ENCODE data around the gene LAPTM5. TPM values are rescaled to one million over a fixed set of nuclear protein-coding genes. Genes with fewer than 3 reads are reported as not detected.

LAPTM5 gene
- total RNA-seq, 1 donor from 2014 or later: 214 TPM

DNA sequence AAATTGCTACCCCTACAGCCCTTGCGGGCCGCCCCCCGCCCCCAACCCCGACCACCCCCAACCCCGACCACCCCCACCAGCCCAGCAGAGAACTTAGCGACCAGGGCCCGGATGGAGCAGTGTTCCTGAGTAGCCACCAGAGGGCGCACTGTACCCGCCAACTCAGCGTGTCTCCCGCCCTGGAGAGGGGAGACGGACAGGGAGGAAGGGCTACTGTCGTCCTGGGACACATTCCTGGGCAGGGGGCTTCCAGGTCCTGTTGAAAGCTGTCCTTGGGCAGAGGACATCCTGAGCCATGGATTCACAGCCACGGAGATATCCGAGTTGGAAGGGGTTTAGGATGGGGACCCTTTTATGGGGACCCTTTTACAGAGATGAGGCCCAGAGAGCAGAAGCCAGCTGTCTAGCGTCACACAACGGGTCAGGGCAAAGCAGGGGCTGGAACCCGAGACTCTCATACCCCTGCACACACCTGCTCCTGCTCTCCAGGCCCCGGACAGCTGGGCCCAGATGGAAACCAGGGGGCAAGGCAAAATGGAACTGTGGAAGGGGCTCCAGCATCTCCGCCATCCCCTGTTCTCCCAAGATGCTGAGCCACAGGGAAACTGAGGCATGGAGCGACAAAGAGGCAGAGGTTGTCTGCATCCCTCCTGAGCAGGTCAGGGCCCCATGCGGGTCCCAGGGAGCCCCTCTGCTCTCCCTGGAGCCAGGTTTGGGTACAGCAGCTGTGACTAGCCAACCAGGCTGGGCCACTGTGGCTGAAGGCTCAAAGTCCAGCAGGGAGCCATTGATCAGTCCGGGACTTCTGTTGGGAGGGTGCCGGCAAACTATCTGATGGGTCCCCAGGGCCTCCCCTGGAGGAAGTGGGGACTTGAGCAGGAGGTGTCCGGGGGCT lies 25.0 kb upstream of the LAPTM5 start:
- H3K4me1 Mint-ChIP-seq (ENCODE audit: low read depth): peaks cover 20% of the 10 kb centered on the region
- DNase-seq (ENCODE audit: low spot score): peak; percentile 63
- H3K27me3 Mint-ChIP-seq (ENCODE audit: insufficient read depth): peaks cover 11% of the 10 kb centered on the region
- H3K9me3 Mint-ChIP-seq: no peaks in the 10 kb centered on the region
- H3K36me3 Mint-ChIP-seq (ENCODE audit: low read depth): no peaks in the 10 kb centered on the region
- intact Hi-C loops (cut with micrococcal nuclease): loop anchor here (1.0 to 10.0 kb wide), 4 partner anchors 33 to 1548 kb away; partner anchors contain the start of genes MECR and PTPRU
- no peak overlapping the region for H3K4me3 Mint-ChIP-seq
- H3K27ac Mint-ChIP-seq: peak overlapping the region; percentile 50

GRCh38 chr1:30781906-30782305 lies 24.3 kb upstream of the LAPTM5 start:
- H3K27me3 Mint-ChIP-seq (ENCODE audit: insufficient read depth): peaks cover 11% of the 10 kb centered on the region
- H3K36me3 Mint-ChIP-seq (ENCODE audit: low read depth): no peaks in the 10 kb centered on the region
- no peak overlapping the region for H3K4me3 Mint-ChIP-seq
- intact Hi-C loops (cut with micrococcal nuclease): loop anchor here (1.0 to 10.0 kb wide), 4 partner anchors 33 to 1547 kb away; partner anchors contain the start of genes MECR and PTPRU
- no peaks in the 10 kb centered on the region for H3K9me3 Mint-ChIP-seq
- no peak overlapping the region for H3K27ac Mint-ChIP-seq
- DNase-seq (ENCODE audit: low spot score): no peak
- peaks cover 20% of the 10 kb centered on the region for H3K4me1 Mint-ChIP-seq (ENCODE audit: low read depth)

GRCh38 chr1:30780409-30780808 lies 22.8 kb upstream of the LAPTM5 start:
- Mint-ChIP-seq H3K9me3 (no peaks in the 10 kb centered on the region), H3K36me3 (ENCODE audit: low read depth) (no peaks in the 10 kb centered on the region), H3K4me1 (ENCODE audit: low read depth) (peaks cover 20% of the 10 kb centered on the region), H3K27me3 (ENCODE audit: insufficient read depth) (peaks cover 8% of the 10 kb centered on the region), H3K4me3 (no peak overlapping the region), H3K27ac (no peak overlapping the region)
- no peak for DNase-seq (ENCODE audit: low spot score)
- intact Hi-C loops (cut with micrococcal nuclease): loop anchor here (10.0 kb wide), 1 partner anchor 1546 kb away; the partner anchor contains the start of genes MECR and PTPRU

DNA sequence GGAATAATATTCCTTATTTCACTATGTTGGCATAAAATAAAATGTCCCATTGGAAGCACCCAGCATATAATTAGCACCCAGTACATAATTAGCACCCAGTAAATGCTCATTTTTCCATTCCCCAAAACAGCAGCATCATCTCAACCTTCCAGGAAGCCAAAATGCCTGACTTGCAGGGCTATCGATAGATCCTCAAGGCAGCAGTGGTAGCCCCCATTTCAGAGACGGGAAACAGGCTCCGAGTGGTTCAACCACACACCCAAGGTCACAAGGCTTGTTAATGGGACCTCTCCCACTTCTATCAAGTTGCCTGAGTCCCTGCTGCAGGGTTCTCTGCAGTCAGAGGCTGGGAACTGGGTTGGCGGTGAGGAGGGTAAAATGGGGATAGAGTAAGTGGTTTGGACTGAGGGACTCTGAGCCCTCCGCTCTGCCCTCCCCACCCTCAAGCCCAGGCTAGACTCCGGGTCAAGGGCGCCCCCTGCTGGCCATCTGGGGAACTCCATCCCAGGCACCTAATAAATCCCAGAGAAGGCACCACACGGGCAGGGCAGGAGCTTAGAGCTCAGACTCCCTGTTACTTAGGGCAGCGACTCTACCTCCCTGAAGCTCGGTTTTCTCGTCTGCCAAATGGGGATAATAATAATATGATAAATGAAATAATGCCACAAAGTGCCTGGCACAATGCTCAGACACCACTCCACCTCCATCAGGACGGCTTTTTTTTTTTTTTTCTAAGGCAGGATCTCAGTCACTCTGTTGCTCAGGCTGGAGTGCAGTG lies 21.9 kb upstream of the LAPTM5 start:
- Mint-ChIP-seq H3K27ac (no peak overlapping the region), H3K9me3 (no peaks in the 10 kb centered on the region), H3K27me3 (ENCODE audit: insufficient read depth) (peaks cover 8% of the 10 kb centered on the region), H3K36me3 (ENCODE audit: low read depth) (no peaks in the 10 kb centered on the region), H3K4me3 (no peak overlapping the region), H3K4me1 (ENCODE audit: low read depth) (peaks cover 20% of the 10 kb centered on the region)
- peak; percentile 83 for DNase-seq (ENCODE audit: low spot score)
- intact Hi-C loops (cut with micrococcal nuclease): loop anchor here (1.0 to 10.0 kb wide), 4 partner anchors 22 to 1545 kb away; partner anchors contain the start of genes LAPTM5, MECR and PTPRU

GRCh38 chr1:30778979-30779293 lies 21.4 kb upstream of the LAPTM5 start:
- no peaks in the 10 kb centered on the region for H3K9me3 Mint-ChIP-seq
- no peak overlapping the region for H3K27ac Mint-ChIP-seq
- H3K4me3 Mint-ChIP-seq: no peak overlapping the region
- peaks cover 6% of the 10 kb centered on the region for H3K27me3 Mint-ChIP-seq (ENCODE audit: insufficient read depth)
- peaks cover 20% of the 10 kb centered on the region for H3K4me1 Mint-ChIP-seq (ENCODE audit: low read depth)
- H3K36me3 Mint-ChIP-seq (ENCODE audit: low read depth): no peaks in the 10 kb centered on the region
- intact Hi-C loops (cut with micrococcal nuclease): loop anchor here (1.0 kb wide), 3 partner anchors 22 to 60 kb away; partner anchors contain the start of gene LAPTM5
- DNase-seq (ENCODE audit: low spot score): no peak

GRCh38 chr1:30778154-30778978 lies 20.8 kb upstream of the LAPTM5 start:
- no peaks in the 10 kb centered on the region for H3K36me3 Mint-ChIP-seq (ENCODE audit: low read depth)

GRCh38 chr1:30777904-30778153 lies 20.3 kb upstream of the LAPTM5 start:
- Mint-ChIP-seq H3K27ac (no peak overlapping the region), H3K4me1 (ENCODE audit: low read depth) (peaks cover 26% of the 10 kb centered on the region)

More at GRCh38 chr1:30778154-30778978, 20.8 kb upstream of the LAPTM5 start:
- Mint-ChIP-seq H3K27me3 (ENCODE audit: insufficient read depth) (peaks cover 6% of the 10 kb centered on the region), H3K4me3 (no peak overlapping the region), H3K4me1 (ENCODE audit: low read depth) (peaks cover 25% of the 10 kb centered on the region), H3K9me3 (no peaks in the 10 kb centered on the region), H3K27ac (peak overlapping the region; percentile 34)
- intact Hi-C loops (cut with micrococcal nuclease): no loop called here
- DNase-seq (ENCODE audit: low spot score): no peak

DNA sequence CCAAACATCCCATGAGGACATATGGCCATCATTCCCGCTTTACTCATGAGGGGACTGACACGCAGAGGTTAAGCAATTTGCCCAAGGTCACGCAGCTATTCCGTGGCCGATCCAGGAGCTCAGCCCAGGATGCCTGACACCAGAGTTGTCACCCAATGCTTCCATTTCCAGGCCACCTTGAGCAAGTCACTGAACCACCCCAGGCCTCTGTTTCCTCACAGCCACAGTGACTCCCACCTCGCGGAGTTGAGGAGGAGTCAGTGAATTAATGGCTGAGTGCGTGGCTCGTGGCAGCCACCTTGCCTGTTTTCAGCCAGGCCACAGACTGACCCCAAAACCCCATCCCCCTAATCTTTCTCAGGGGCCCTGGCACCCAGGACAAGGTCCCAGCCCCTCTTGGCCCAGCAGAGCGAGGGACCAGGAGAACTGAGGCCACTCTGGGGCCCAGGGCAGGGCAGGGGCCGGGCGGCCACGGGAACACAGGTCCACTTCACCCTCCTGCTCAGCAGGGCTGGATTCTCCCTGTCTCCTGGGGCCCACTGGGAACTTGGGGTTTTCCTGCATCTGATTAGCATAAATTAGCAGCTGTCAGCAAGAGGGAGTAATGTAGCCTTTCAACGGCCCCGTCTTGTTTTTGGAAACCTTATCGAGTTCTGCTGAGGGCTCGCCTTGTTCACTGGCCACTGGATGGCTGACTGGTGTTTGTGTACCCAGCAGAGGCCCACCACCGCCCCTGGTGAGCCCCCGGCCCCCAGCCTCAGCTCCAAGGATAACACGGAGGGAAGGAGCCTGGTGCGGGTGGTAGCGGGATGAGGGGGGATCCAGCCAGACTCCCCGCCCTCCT lies 19.7 kb upstream of the LAPTM5 start:
- peaks cover 9% of the 10 kb centered on the region for H3K27me3 Mint-ChIP-seq (ENCODE audit: insufficient read depth)
- DNase-seq (ENCODE audit: low spot score): no peak
- intact Hi-C loops (cut with micrococcal nuclease): no loop called here
- H3K9me3 Mint-ChIP-seq: no peaks in the 10 kb centered on the region
- H3K4me3 Mint-ChIP-seq: no peak overlapping the region
- H3K4me1 Mint-ChIP-seq (ENCODE audit: low read depth): peaks cover 22% of the 10 kb centered on the region
- H3K27ac Mint-ChIP-seq: no peak overlapping the region
- no peaks in the 10 kb centered on the region for H3K36me3 Mint-ChIP-seq (ENCODE audit: low read depth)

More at GRCh38 chr1:30777904-30778153, 20.3 kb upstream of the LAPTM5 start:
- intact Hi-C loops (cut with micrococcal nuclease): no loop called here
- no peaks in the 10 kb centered on the region for H3K9me3 Mint-ChIP-seq
- H3K27me3 Mint-ChIP-seq (ENCODE audit: insufficient read depth): peaks cover 6% of the 10 kb centered on the region
- no peak for DNase-seq (ENCODE audit: low spot score)
- no peak overlapping the region for H3K4me3 Mint-ChIP-seq
- no peaks in the 10 kb centered on the region for H3K36me3 Mint-ChIP-seq (ENCODE audit: low read depth)

- Mint-ChIP-seq H3K27me3 (ENCODE audit: insufficient read depth) (peaks cover 14% of the 10 kb centered on the region), H3K9me3 (no peaks in the 10 kb centered on the region), H3K36me3 (ENCODE audit: low read depth) (no peaks in the 10 kb centered on the region), H3K4me3 (no peak overlapping the region), H3K27ac (peak overlapping the region; percentile 48), H3K4me1 (ENCODE audit: low read depth) (peaks cover 22% of the 10 kb centered on the region)
- no peak for DNase-seq (ENCODE audit: low spot score)
- intact Hi-C loops (cut with micrococcal nuclease): no loop called here
Measured at GRCh38 chr1:30776097-30777059, 18.8 kb upstream of the LAPTM5 start.

GRCh38 chr1:30775433-30775975 lies 17.9 kb upstream of the LAPTM5 start:
- no peaks in the 10 kb centered on the region for H3K36me3 Mint-ChIP-seq (ENCODE audit: low read depth)
- no peak for DNase-seq (ENCODE audit: low spot score)
- no peak overlapping the region for H3K27ac Mint-ChIP-seq
- peaks cover 14% of the 10 kb centered on the region for H3K27me3 Mint-ChIP-seq (ENCODE audit: insufficient read depth)
- peaks cover 22% of the 10 kb centered on the region for H3K4me1 Mint-ChIP-seq (ENCODE audit: low read depth)
- no peaks in the 10 kb centered on the region for H3K9me3 Mint-ChIP-seq
- H3K4me3 Mint-ChIP-seq: no peak overlapping the region
- intact Hi-C loops (cut with micrococcal nuclease): no loop called here
